Fibroblast of peridontal ligament (primary cell): ENCODE measurements around the gene SAPCD1.

ENCODE experiments used
- DNase-seq: peaks from one replicate; pipeline ENCODE4 v3.0.0-alpha.2; 2010; ENCODE audit errors: extremely low read depth

Gene SAPCD1

GRCh38 chr6:31729515-31729978 lies 32.9 kb upstream of the SAPCD1 start:
- DNase-seq = peak; percentile 90

- DNase-seq = peak; percentile 89
Observed at GRCh38 chr6:31729979-31730630, 32.4 kb upstream of the SAPCD1 start.

- no peak for DNase-seq
Observed at GRCh38 chr6:31730631-31731086, 31.8 kb upstream of the SAPCD1 start.

- DNase-seq = no peak
Observed at GRCh38 chr6:31732029-31732428, 30.4 kb upstream of the SAPCD1 start.

DNA sequence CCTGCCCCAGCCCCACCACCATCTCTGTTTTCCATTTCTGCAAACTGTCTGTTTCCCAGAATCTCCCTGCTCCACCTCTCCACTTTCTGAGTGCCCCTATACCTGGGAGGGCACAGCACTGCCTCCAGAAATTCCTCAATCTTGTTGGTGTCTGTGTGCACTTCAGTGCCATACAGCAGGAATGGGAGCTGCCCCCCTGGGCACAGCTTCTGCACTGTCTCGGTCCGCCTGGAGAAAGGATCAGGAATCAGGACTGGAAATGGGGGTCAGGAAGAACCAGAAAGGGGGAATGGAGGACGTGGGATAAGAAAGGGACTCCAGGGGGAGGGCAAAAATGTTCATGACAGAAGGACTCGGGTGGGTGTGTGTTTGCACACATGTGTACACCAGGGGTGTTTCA lies 28.7 kb upstream of the SAPCD1 start:
- DNase-seq = no peak

GRCh38 chr6:31734247-31734820 lies 28.1 kb upstream of the SAPCD1 start:
- no peak for DNase-seq

GRCh38 chr6:31734821-31735406 lies 27.5 kb upstream of the SAPCD1 start:
- DNase-seq = peak; percentile 56

DNA sequence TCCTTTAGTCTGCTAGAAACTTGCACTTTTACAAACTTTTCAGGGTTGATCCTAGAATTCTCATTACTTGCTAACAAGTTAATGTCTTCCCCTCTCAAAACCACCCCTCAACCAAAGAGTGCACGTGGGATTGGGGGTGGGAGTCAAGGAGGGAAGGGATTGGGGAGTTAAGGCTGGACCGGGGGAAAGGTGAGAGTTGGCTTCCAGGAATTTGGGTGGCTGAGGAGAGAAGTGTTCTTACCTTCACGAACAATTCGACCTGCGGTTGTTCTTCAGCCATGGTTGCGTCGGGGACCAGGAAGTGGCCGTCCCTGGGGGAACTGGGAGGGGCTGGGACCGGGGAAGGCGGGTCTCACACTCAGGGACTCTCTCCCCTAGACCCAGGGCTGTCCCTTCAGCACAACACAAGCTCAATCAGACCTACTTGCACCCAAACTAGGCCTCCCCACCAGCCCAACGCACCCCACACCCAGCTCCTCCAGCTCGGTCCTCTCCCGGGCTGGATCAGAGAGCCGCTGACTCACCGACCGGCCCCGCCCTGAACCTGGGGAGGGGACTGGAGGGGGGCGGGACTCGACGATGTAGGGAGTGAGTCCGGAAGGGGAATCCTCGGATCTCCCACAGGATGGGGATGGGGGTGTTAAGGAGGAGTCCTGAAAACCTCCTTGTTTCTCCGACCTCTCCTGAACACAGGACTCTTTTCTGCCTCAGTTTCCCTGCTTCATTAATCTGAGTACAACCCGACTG lies 26.3 kb upstream of the SAPCD1 start, which contains the start of gene CLIC1:
TSS of gene CLIC1 (minus strand) at position 510 of the 747 bp plus-strand sequence. CDS start at position 280, 230 bp downstream.
- DNase-seq = peak; percentile 70

GRCh38 chr6:31736768-31737314 lies 25.6 kb upstream of the SAPCD1 start:
- no peak for DNase-seq

DNA sequence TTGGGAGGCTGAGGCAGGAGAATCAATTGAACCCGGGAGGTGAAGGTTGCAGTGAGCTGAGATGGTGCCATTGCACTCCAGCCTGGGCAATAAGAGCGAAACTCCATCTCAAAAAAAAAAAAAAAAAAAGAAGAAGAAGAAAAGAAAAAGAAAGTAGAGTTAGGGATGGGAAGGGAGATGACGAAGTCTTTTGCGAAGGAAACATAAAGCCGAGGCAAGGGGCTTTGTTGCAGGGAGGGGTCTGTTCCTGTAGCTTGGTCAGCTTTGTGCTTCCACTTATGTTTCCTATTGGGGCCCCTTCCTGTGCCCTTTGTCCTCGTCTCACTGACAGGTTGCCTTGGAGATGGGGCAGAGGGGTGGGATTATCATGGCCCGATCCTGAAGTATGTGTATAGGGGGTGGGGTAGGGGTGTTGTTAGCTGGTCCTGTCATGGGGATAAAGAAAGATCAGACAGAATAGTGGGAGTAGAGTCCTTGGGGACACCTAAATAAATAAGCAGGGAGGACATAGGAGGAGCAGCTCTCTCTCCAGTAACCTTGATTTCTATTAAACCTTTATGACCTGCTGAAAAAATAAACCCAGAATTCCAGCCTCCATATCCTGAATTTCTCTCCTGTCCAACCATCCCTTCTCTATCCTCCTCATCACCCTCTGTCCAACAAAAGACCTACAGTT lies 25.0 kb upstream of the SAPCD1 start:
- DNase-seq = no peak

DNA sequence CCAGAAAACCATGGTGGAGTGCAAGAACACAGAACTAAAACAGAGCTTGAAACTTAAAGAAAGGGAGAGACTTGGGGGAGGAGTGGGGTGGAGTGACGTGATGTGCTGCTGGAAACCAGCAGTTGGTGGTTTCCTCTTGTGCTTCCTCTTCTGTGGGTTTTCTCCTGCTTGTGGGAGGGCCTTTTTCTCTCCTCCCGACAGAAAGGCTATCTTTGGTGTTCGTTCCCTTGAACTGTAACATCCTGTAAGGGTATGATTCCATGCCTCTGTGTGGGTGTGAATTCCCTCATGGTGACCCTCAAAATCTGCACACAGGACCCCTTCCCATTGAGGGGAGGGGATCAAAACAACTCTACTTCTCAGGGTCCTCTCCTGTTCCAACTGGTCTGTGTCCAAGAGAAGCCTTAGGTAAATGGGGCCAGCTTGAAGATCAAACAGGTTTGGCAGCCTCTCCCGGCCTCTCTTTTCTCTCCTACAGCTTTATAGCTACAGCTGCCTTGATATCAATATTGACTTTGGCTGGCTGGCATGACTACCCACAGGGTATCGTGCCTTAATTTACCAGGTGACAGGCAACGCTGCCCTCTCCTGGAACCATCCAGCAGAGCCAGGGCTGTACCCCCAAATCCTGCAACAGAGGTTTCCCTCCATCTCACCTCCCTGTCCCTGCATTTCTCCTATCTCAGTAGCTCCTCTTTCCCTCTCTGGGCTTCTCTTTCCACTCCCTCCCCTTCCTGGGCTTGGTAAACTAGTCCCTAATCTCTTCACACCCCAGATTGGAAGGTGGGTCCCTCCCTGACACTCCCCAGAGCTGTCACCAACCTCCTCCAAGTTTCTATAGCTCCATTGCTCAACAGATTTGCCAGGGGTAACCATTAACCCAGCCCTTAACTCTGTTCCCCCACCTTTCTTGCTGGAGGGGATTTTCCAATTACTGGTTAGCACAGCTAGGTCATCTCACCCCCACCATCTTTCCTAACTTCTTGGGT lies 24.2 kb upstream of the SAPCD1 start:
- DNase-seq = peak; percentile 88

GRCh38 chr6:31739639-31740396 lies 22.6 kb upstream of the SAPCD1 start, which contains the start of gene MSH5:
TSS of gene MSH5 (plus strand) at chr6:31740005. CDS start at chr6:31740467, 462 bp downstream.
- peak; percentile 98 for DNase-seq

DNA sequence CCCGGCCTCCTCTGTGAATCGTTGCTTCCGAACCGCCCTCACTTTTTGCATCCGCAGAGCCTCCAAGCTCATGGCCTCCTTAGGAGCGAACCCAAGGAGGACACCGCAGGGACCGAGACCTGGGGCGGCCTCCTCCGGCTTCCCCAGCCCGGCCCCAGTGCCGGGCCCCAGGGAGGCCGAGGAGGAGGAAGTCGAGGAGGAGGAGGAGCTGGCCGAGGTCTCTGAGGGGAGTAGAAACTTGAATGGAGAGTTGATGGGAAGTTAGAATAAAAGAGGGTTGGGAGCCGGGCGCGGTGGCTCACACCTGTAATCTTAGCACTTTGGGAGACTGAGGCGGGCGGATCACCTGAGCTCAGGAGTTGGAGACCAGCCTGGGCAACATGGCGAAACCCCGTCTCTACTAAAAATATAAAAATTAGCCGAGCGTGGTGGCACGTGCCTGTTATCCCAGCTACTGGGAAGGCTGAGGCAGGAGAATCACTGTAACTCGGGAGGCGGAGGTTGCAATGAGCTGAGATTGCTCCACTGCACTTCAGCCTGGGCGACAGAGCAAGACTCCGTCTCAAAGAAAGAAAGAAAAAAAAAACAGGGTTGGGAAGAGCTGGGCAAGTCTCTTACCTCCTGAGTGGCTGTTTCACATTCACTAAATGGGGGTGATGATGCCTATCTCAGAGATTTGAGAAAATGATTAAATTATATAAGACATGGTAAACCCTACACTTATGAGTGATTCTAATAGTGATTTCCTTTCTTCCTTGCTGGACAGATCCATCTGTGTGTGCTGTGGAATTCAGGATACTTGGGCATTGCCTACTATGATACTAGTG lies 21.8 kb upstream of the SAPCD1 start:
- DNase-seq = no peak

- DNase-seq = no peak
Observed at GRCh38 chr6:31741815-31742214, 20.6 kb upstream of the SAPCD1 start.

DNA sequence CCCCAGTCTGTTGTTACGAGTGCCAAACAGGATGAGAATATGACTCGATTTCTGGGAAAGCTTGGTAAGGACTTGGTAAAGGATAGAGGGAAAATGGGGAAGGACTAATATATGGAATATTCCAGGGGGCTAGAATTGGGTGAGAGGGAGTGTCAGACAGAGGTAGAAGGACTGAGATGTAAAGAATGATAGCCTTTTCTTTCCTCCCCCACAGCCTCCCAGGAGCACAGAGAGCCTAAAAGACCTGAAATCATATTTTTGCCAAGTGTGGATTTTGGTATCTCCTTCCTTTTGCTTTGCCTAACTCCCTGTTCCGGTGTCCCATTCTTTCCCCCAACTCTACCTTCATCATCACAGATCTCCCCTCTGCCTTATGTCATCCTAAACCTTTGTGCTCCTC lies 19.6 kb upstream of the SAPCD1 start:
- DNase-seq = no peak

- no peak for DNase-seq
Observed at GRCh38 chr6:31744422-31744821, 18.0 kb upstream of the SAPCD1 start.

DNA sequence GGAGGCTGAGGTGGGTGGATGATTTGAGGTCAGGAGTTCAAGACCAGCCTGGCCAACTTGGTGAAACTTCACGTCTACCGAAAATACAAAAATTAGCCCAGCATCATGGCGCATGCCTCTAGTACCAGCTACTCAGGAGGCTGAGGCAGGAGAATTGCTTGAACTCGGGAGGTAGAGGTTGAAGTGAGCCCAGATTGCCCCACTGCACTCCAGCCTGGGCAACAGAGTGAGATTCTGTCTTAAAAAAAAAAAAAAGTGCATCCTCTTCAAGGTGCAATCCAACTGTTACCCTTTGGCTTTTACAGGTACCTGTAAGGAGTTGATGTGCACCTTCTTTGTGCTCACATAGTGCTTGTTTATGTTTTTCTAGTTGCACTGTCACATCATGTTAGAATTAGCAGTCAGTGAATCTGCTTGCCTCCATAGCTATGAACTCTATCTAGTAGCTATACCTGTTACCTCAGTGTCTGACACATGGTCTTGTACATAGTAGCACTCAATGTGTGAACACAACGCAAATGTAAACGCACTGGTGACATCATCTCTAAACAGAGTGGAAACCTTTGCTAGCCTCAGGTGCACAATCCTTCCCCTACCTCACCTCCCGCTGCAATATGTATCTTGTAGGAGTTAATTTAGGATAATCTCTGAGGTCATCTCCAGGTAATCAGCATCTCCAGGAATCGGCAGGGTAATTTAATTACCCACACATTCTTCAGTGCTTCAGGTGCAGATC lies 13.0 kb upstream of the SAPCD1 start:
- no peak for DNase-seq
